GM19452 (cell line): Measurements from ENCODE around the gene VIP.

ENCODE experiments used
- ATAC-seq: cut with Tn5 transposase; IDR thresholded peaks from one replicate; pipeline ENCODE4 v1.9.1; 2021; ENCODE audit not compliant: unreplicated experiment

VIP gene

GRCh38 chr6:152775428-152775827 lies 24.8 kb downstream of the VIP start:
- ATAC-seq, result no peak

GRCh38 chr6:152776833-152777232 lies 26.2 kb downstream of the VIP start:
- ATAC-seq, result no peak

GRCh38 chr6:152783217-152783878 lies 32.8 kb downstream of the VIP start:
- no peak for ATAC-seq

- ATAC-seq, result no peak
Observed at GRCh38 chr6:152794696-152795095, 44.1 kb downstream of the VIP start.

- no peak for ATAC-seq
Observed at GRCh38 chr6:152804150-152804549, 53.6 kb downstream of the VIP start.
